Hypothalamus (tissue), 51 donors: ENCODE results near the gene GPRIN3.
"Not testable (repeated sequence)": the region's sequence is repeated elsewhere in the genome, so short reads cannot be mapped to it uniquely, and the experiment has no call there.

Experiments
- DNase-seq, 51 donors: peaks; one replicate each; lab custom pipeline; 2025; lab: John Stamatoyannopoulos, UW

GPRIN3 gene

GRCh38 chr4:89263265-89263664 is 44.3 kb downstream of the GPRIN3 start:
- DNase-seq: no peak

GRCh38 chr4:89259301-89260028 is 48.1 kb downstream of the GPRIN3 start:
- DNase-seq: peak in 1 of 51 donors; percentile 9

GRCh38 chr4:89258506-89258905 is 49.1 kb downstream of the GPRIN3 start:
- no peak for DNase-seq

- DNase-seq: no peak
Observed at GRCh38 chr4:89257376-89257775, 50.2 kb downstream of the GPRIN3 start.

- DNase-seq: no peak
Observed at GRCh38 chr4:89256203-89256800, 51.3 kb downstream of the GPRIN3 start.

- DNase-seq: peak in 3 of 51 donors; percentile 2 to 14 (median 8)
Observed at GRCh38 chr4:89254847-89255246, 52.8 kb downstream of the GPRIN3 start.

- DNase-seq: not testable (repeated sequence)
Observed at GRCh38 chr4:89254347-89254746, 53.3 kb downstream of the GPRIN3 start.

- no peak for DNase-seq
Observed at GRCh38 chr4:89253935-89254334, 53.7 kb downstream of the GPRIN3 start.

- no peak for DNase-seq
Observed at GRCh38 chr4:89253311-89253710, 54.3 kb downstream of the GPRIN3 start.

GRCh38 chr4:89251396-89251795 is 56.2 kb downstream of the GPRIN3 start:
- no peak for DNase-seq

- DNase-seq: no peak
Observed at GRCh38 chr4:89249716-89250361, 57.8 kb downstream of the GPRIN3 start.

- no peak for DNase-seq
Observed at GRCh38 chr4:89249313-89249712, 58.3 kb downstream of the GPRIN3 start.

GRCh38 chr4:89248879-89249281 is 58.7 kb downstream of the GPRIN3 start:
- DNase-seq: peak in 1 of 51 donors; percentile 6

- no peak for DNase-seq
Observed at GRCh38 chr4:89247951-89248350, 59.6 kb downstream of the GPRIN3 start.

GRCh38 chr4:89245459-89245858 is 62.1 kb downstream of the GPRIN3 start:
- DNase-seq: no peak

- no peak for DNase-seq
Observed at GRCh38 chr4:89243733-89244252, 63.8 kb downstream of the GPRIN3 start.

- DNase-seq: no peak
Observed at GRCh38 chr4:89242864-89243732, 64.5 kb downstream of the GPRIN3 start.

GRCh38 chr4:89242216-89242615 is 65.4 kb downstream of the GPRIN3 start:
- no peak for DNase-seq

GRCh38 chr4:89230271-89230670 is 77.3 kb downstream of the GPRIN3 start:
- no peak for DNase-seq
